Immature natural killer cell (primary cell): ENCODE results near the gene TUBA1C. TPM values are rescaled to one million over a fixed set of nuclear protein-coding genes. Genes with fewer than 3 reads are reported as not detected.
A peak's percentile ranks its signal among the peaks of the same experiment; 100 is the strongest.
"Not testable (repeated sequence)": the region's sequence is repeated elsewhere in the genome, so short reads cannot be mapped to it uniquely, and the experiment has no call there.

Experiments used
- DNase-seq, 3 donors: peaks; one replicate each; pipeline ENCODE4 v3.0.0; 2022; ENCODE audit warnings: mixed read lengths in 1 of 3
- H3K27ac Mint-ChIP-seq, 6 donors: one replicate each; pipeline ENCODE4 v1.8.0; 2020; ENCODE audit warnings: mixed read lengths in 6 of 6, mild to moderate bottlenecking in 5 of 6, inconsistent platforms in 4 of 6, moderate library complexity in 3 of 6
- H3K27me3 Mint-ChIP-seq, 3 donors: one replicate each; pipeline ENCODE4 v1.8.0; 2020 to 2021; ENCODE audit warnings: low read depth in 3 of 3, mild to moderate bottlenecking in 3 of 3, mixed read lengths in 3 of 3, moderate library complexity in 3 of 3, inconsistent platforms in 1 of 3
- H3K36me3 Mint-ChIP-seq, 3 donors: one replicate each; pipeline ENCODE4 v1.8.0; 2020; ENCODE audit warnings: mixed read lengths in 3 of 3, inconsistent platforms in 2 of 3, mild to moderate bottlenecking in 2 of 3
- H3K4me1 Mint-ChIP-seq, 2 donors: one replicate each; pipeline ENCODE4 v1.8.0; 2020; ENCODE audit warnings: inconsistent platforms in 2 of 2, mild to moderate bottlenecking in 2 of 2, mixed read lengths in 2 of 2, moderate library complexity in 1 of 2
- H3K4me3 Mint-ChIP-seq, 5 donors: one replicate each; pipeline ENCODE4 v1.8.0; 2020; ENCODE audit warnings: mild to moderate bottlenecking in 5 of 5, mixed read lengths in 5 of 5, inconsistent platforms in 3 of 5, moderate library complexity in 3 of 5
- H3K9me3 Mint-ChIP-seq, 6 donors: one replicate each; pipeline ENCODE4 v1.8.0; 2020; ENCODE audit warnings: mild to moderate bottlenecking in 6 of 6, mixed read lengths in 6 of 6, inconsistent platforms in 4 of 6, moderate library complexity in 3 of 6
- polyA plus RNA-seq, 3 donors: library from polyadenylated mRNA; unstranded; fragments of 300-500 nt; fragmentation: Illumina TruSeq; gene quantifications; one replicate each; pipeline ENCODE4 v1.2.3, GENCODE V29; 2021

Gene TUBA1C
- polyA plus RNA-seq, 3 donors from 2014 or later = 27.8 to 45.8 (median 42.1) TPM

DNA sequence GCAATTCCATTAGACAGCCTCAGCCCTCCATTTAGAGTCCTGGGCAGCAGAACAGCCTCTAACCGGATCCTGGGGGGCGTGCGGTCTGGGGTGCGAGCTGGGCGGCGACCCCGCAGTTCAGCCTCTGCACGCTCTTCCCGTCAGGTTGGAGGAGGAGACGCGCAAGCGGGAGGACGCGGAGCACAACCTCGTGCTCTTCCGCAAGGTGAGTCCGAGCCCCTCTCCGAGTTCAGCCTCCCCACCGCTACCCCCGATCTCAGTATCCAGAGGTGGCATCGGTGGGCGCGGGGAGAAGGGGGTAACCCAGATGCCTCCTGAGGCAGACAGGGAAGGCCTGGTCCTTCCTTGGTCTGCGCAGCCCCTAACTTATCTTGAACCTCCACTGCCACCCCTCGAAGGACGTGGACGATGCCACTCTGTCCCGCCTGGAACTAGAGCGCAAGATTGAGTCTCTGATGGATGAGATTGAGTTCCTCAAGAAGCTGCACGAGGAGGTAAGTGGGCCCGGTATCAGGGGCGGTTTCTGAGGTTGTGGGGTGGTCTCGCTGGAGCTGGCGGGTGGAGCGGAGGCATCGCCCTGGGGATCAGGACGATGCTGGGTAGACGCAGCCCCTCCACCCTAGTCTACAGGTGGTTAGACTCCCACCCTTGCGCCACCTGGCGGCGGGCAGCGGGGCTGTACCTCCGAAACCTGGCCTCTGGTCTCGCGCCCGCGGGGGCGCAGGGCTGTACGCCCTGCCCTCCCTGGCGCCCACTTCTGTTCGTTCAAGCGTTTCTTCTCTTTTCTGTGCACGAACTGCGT lies 31.4 kb downstream of the TUBA1C start:
- peak overlapping the region in 2 of 5 donors; percentile 33 to 35 for H3K4me3 Mint-ChIP-seq
- peaks cover 0 to 1% (median 0%) of the 10 kb centered on the region in 6 donors for H3K9me3 Mint-ChIP-seq
- H3K27me3 Mint-ChIP-seq = peaks cover 5 to 21% (median 16%) of the 10 kb centered on the region in 3 donors
- peak; percentile 9 to 34 (median 22) for DNase-seq
- H3K36me3 Mint-ChIP-seq = no peaks in the 10 kb centered on the region
- H3K4me1 Mint-ChIP-seq = peaks cover 0 to 7% of the 10 kb centered on the region in 2 donors
- H3K27ac Mint-ChIP-seq = no peak overlapping the region

DNA sequence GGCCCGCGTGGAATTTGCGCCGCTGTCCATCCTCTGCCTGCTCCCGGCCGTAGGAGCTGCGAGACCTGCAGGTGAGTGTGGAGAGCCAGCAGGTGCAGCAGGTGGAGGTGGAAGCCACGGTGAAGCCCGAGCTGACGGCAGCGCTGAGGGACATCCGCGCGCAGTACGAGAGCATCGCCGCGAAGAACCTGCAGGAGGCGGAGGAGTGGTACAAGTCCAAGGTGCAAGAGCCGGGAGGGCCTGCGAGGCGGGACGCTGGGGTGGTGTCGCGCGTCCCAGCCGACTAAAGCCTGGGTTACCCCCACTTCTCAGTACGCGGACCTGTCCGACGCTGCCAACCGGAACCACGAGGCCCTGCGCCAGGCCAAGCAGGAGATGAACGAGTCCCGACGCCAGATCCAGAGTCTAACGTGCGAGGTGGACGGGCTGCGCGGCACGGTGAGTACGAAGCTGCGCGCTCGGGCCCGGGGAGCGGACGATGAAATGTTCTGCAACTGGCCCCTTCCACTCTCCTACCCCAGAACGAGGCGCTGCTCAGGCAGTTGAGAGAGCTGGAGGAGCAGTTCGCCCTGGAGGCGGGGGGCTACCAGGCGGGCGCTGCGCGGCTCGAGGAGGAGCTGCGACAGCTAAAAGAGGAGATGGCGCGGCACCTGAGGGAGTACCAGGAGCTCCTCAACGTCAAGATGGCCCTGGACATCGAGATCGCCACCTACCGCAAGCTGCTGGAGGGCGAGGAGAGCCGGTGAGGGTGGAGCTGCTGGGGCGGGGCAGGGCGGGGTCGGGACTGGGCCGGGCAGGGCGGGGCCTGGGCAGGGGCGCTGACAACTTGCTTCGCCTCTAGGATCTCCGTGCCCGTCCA lies 32.2 kb downstream of the TUBA1C start:
- peaks cover 0 to 1% (median 0%) of the 10 kb centered on the region in 6 donors for H3K9me3 Mint-ChIP-seq
- no peak overlapping the region for H3K27ac Mint-ChIP-seq

DNA sequence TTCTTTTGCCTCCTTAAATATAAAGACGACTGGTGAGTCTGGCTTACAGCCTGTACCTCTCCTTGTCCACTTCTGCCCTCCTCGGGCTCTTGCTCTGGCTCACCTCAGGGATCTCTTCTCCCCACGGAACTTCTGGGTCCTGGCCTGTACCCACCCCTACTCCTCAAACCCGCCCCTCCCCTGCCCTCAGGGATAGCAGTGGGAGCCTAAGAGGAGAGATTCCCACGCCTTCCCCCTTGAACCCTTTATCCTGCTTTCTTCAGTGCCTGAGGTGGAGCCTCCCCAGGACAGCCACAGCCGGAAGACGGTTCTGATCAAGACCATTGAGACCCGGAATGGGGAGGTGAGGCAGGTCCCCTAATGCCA lies 32.8 kb downstream of the TUBA1C start:
- Mint-ChIP-seq H3K4me1 (peaks cover 0 to 7% of the 10 kb centered on the region in 2 donors), H3K36me3 (no peaks in the 10 kb centered on the region), H3K27ac (no peak overlapping the region), H3K9me3 (peaks cover 0 to 1% (median 0%) of the 10 kb centered on the region in 6 donors), H3K4me3 (no peak overlapping the region), H3K27me3 (peaks cover 7 to 21% (median 19%) of the 10 kb centered on the region in 3 donors)
- DNase-seq = no peak

More for the DNA sequence above, 32.2 kb downstream of the TUBA1C start:
- no peaks in the 10 kb centered on the region for H3K36me3 Mint-ChIP-seq
- H3K27me3 Mint-ChIP-seq = peaks cover 5 to 22% (median 21%) of the 10 kb centered on the region in 3 donors
- peak overlapping the region in 3 of 5 donors; percentile 8 to 36 (median 35) for H3K4me3 Mint-ChIP-seq
- DNase-seq = no peak
- H3K4me1 Mint-ChIP-seq = peaks cover 0 to 7% of the 10 kb centered on the region in 2 donors

GRCh38 chr12:49298160-49298559 lies 33.3 kb downstream of the TUBA1C start:
- Mint-ChIP-seq H3K36me3 (no peaks in the 10 kb centered on the region), H3K27me3 (peaks cover 11 to 23% (median 21%) of the 10 kb centered on the region in 3 donors), H3K4me1 (peaks cover 0 to 7% of the 10 kb centered on the region in 2 donors), H3K4me3 (peak overlapping the region in 2 of 5 donors; percentile 13 to 48), H3K9me3 (peaks cover 0 to 1% (median 0%) of the 10 kb centered on the region in 6 donors), H3K27ac (no peak overlapping the region)
- DNase-seq = no peak

DNA sequence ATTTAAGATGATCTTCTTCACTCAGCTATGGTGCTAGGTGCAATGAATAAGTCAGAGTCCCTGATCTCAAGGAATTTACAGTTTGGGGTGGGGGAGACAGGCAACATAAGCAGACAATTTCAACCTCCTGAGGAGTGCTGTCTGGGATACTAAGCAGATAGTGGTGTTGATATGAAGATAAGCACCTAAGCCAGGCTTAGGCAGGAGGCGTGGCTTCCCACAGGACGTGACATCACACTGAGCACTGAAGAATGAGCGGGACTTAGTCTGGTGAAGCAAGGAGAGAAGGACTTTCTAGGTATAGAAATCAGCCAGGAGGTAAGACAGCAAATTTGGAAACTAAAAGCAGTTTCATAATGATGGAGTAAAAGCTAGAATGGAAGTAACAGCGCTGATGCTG lies 36.9 kb downstream of the TUBA1C start:
- Mint-ChIP-seq H3K27me3 (peaks cover 14 to 30% (median 15%) of the 10 kb centered on the region in 3 donors), H3K4me3 (no peak overlapping the region), H3K4me1 (peaks cover 0 to 3% of the 10 kb centered on the region in 2 donors), H3K36me3 (peaks cover 0 to 3% (median 0%) of the 10 kb centered on the region in 3 donors), H3K9me3 (peaks cover 0 to 1% (median 0%) of the 10 kb centered on the region in 6 donors), H3K27ac (no peak overlapping the region)
- no peak for DNase-seq

DNA sequence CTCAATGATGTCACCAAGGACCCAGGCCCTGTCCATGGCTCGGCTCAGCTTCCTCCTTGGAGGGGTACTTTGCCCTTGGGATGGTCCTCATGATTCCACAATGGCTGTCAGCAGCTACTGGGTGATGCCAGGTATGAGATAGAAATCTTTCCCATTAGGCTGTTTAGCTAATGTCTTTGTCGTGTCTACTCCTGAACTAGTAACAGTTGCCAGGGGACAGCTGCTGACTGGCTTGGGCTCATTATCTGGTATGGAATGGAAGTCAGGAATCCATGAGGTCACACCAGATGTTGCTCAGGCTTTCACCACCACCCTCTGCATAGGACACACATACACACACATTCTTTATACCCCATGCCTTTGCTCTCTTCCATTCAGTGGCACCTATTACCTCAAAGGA lies 39.3 kb downstream of the TUBA1C start:
- H3K36me3 Mint-ChIP-seq = peaks cover 0 to 3% (median 0%) of the 10 kb centered on the region in 3 donors
- H3K27me3 Mint-ChIP-seq = peaks cover 3 to 33% (median 9%) of the 10 kb centered on the region in 3 donors

DNA sequence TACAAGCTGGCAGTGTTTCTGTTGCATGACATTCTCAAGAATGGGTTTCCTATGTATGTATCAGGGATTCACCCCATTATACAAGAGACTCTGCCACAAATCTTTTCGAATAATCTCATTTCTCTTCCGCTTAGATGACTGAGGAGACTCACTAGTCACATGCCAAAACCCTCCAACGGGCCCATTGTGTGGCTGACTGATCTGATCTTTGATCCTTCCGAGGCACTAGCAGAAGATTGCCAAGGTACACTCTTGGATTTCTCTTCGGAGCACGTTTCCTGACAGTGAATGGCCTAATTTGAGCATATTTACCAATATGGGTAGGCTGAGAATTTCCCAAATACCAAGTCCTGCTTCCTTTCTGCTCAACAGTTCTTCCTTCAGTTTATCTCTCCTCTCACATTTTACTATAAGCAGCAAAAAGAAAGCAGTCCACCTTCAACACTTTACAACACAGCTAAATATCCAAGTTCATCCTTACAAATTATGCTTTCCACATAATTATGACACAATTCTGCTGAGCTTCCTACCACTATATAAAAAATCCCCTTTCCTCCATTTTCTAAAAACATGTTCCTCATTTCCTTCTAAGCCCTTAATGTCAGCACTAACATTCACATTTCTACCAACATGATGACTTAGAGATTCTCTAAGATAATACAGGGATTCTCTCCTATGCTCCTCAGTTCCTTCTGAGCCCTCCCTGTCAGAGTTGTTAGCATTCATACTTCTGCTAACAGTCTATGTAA lies 41.1 kb downstream of the TUBA1C start:
- no peak for DNase-seq
- Mint-ChIP-seq H3K4me3 (no peak overlapping the region), H3K27ac (no peak overlapping the region), H3K4me1 (no peaks in the 10 kb centered on the region), H3K9me3 (no peaks in the 10 kb centered on the region), H3K36me3 (peaks cover 0 to 3% (median 0%) of the 10 kb centered on the region in 3 donors), H3K27me3 (peaks cover 3 to 35% (median 9%) of the 10 kb centered on the region in 3 donors)

More for the DNA sequence above, 39.3 kb downstream of the TUBA1C start:
- Mint-ChIP-seq H3K9me3 (no peaks in the 10 kb centered on the region), H3K4me3 (no peak overlapping the region), H3K4me1 (no peaks in the 10 kb centered on the region), H3K27ac (no peak overlapping the region)
- no peak for DNase-seq

GRCh38 chr12:49309386-49309785 lies 44.5 kb downstream of the TUBA1C start:
- Mint-ChIP-seq H3K9me3 (no peaks in the 10 kb centered on the region), H3K27me3 (peaks cover 2 to 26% (median 8%) of the 10 kb centered on the region in 3 donors), H3K27ac (no peak overlapping the region)

DNA sequence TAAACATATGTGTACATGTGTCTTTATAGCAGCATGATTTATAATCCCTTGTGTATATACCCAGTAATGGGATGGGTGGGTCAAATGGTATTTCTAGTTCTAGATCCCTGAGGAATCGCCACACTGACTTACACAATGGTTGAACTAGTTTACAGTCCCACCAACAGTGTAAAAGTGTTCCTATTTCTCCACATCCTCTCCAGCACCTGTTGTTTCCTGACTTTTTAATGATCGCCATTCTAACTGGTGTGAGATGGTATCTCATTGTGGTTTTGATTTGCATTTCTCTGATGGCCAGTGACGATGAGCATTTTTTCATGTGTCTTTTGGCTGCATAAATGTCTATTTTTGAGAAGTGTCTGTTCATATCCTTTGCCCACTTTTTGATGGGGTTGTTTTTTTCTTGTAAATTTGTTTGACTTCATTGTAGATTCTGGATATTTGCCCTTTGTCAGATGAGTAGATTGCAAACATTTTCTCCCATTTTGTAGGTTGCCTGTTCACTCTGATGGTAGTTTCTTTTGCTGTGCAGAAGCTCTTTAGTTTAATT lies 45.6 kb downstream of the TUBA1C start:
- not testable (repeated sequence) for H3K36me3 Mint-ChIP-seq, H3K9me3 Mint-ChIP-seq, H3K4me3 Mint-ChIP-seq, H3K27ac Mint-ChIP-seq, DNase-seq, H3K4me1 Mint-ChIP-seq
- peaks cover 0 to 23% (median 8%) of the 10 kb centered on the region in 3 donors for H3K27me3 Mint-ChIP-seq

More at GRCh38 chr12:49309386-49309785, 44.5 kb downstream of the TUBA1C start:
- Mint-ChIP-seq H3K36me3 (peaks cover 0 to 3% (median 0%) of the 10 kb centered on the region in 3 donors), H3K4me1 (no peaks in the 10 kb centered on the region), H3K4me3 (no peak overlapping the region)
- no peak for DNase-seq

DNA sequence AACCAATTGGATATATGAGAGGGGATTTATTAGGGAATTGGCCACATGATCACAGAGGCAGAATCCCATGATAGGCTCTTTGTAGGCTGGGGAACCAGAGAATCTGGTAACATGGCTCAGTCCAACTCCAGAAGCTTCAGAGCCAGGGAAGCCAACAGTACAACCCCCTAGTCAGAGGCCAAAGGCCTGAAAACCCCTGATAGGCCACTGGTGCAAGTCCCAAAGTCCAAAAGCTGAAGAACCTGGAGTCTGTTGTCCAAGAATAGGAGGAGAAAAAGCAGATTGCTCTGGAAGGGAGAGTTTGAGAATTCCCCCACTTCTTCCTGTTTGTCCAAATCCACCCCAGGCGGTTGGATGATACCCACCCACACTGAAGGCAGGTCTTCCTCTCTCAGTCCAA lies 49.9 kb downstream of the TUBA1C start:
- no peaks in the 10 kb centered on the region for H3K9me3 Mint-ChIP-seq
- no peak overlapping the region for H3K27ac Mint-ChIP-seq
- H3K27me3 Mint-ChIP-seq = peaks cover 0 to 5% (median 5%) of the 10 kb centered on the region in 3 donors
- H3K4me1 Mint-ChIP-seq = no peaks in the 10 kb centered on the region
- no peak for DNase-seq
- no peaks in the 10 kb centered on the region for H3K36me3 Mint-ChIP-seq
- H3K4me3 Mint-ChIP-seq = no peak overlapping the region

DNA sequence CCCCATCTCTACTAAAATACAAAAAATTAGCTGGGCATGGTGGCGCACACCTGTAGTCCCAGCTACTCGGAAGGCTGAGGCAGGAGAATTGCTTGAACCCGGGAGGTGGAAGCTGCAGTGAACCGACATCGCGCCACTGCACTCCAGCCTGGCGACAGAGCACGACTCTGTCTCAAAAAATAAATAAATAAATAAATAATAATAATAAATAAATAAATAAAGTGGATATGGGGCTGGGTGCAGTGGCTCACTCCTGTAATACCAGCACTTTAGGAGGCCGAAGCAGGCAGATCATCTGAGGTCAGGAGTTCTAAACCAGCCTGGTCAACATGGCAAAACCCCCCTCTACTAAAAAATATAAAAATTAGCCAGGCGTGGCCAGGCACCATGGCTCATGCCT lies 52.2 kb downstream of the TUBA1C start:
- H3K36me3 Mint-ChIP-seq, H3K27me3 Mint-ChIP-seq, H3K9me3 Mint-ChIP-seq, H3K27ac Mint-ChIP-seq, DNase-seq, H3K4me1 Mint-ChIP-seq, H3K4me3 Mint-ChIP-seq: not testable (repeated sequence)

DNA sequence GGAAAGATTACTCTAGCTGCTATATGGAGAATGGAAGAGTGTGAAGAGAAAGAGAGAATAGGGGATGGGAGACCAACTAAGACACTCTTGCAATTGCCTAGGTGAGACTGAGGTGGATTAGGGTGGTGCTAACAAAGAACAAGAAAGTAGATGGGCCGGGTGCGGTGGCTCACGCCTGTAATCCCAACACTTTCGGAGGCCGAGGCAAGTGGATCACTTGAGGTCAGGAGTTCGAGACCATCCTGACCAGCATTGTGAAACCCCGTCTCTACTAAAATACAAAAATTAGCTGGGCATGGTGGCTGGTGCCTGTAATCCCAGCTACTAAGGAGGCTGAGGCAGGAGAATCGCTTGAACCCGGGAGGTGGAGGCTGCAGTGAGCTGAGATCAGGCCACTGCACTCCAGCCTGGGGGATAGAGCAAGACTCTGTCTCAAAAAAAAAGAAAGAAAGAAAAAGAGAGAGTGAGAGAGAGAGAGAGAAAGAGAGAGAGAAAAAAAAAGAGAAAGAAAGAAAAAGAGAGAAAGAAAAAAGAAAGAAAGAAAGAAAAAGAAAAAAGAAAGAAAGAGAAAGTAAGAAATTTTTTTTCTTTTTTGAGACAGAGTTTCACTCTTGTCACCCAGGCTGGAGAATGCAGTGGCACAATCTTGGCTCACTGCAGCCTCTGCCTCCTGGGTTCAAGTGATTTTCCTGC lies 55.7 kb downstream of the TUBA1C start:
- not testable (repeated sequence) for H3K27me3 Mint-ChIP-seq, DNase-seq, H3K9me3 Mint-ChIP-seq, H3K27ac Mint-ChIP-seq, H3K36me3 Mint-ChIP-seq
- peaks cover 17 to 20% of the 10 kb centered on the region in 2 donors for H3K4me1 Mint-ChIP-seq
- peak overlapping the region; percentile 35 to 55 (median 47) for H3K4me3 Mint-ChIP-seq

GRCh38 chr12:49322367-49322707 lies 57.5 kb downstream of the TUBA1C start:
- Mint-ChIP-seq H3K36me3 (no peaks in the 10 kb centered on the region), H3K9me3 (no peaks in the 10 kb centered on the region), H3K4me1 (peaks cover 17 to 20% of the 10 kb centered on the region in 2 donors), H3K4me3 (peak overlapping the region; percentile 86 to 97 (median 91)), H3K27ac (peak overlapping the region in 5 of 6 donors; percentile 64 to 85 (median 76)), H3K27me3 (peaks cover 0 to 7% (median 2%) of the 10 kb centered on the region in 3 donors)
- no peak for DNase-seq
